Liver (tissue), 9 donors: ENCODE results near the gene RGCC. TPM values are rescaled to one million over a fixed set of nuclear protein-coding genes. Genes with fewer than 3 reads are reported as not detected.

Source experiments
- DNase-seq: peaks from one replicate; pipeline ENCODE4 v3.0.0-alpha.2; 2017; ENCODE audit warnings: low spot score
- H3K27ac ChIP-seq, 2 donors: one replicate each; pipeline ENCODE4 v1.7.0; 2013; ENCODE audit warnings: inconsistent platforms in 2 of 2, low read length in 2 of 2, control low read depth in 1 of 2, low read depth in 1 of 2, mild to moderate bottlenecking in 1 of 2
- H3K27me3 ChIP-seq, 4 donors: one replicate each; pipeline versions ENCODE4 v1.6.1 to v1.7.0; 2013; ENCODE audit warnings: low read length in 3 of 4, inconsistent platforms in 1 of 4, mild to moderate bottlenecking in 1 of 4, moderate library complexity in 1 of 4; ENCODE audit not compliant: control insufficient read depth in 4 of 4, insufficient read depth in 4 of 4
- H3K36me3 ChIP-seq, 4 donors: one replicate each; pipeline versions ENCODE4 v1.6.1 to v1.7.0; 2013; ENCODE audit warnings: low read length in 3 of 4, mild to moderate bottlenecking in 3 of 4, low read depth in 1 of 4, moderate library complexity in 1 of 4; ENCODE audit not compliant: control insufficient read depth in 4 of 4, insufficient read depth in 3 of 4
- H3K4me1 ChIP-seq, 4 donors: one replicate each; pipeline versions ENCODE4 v1.6.1 to v1.7.0; 2013; ENCODE audit warnings: low read length in 3 of 4, mild to moderate bottlenecking in 3 of 4, moderate library complexity in 1 of 4; ENCODE audit not compliant: control insufficient read depth in 4 of 4, insufficient read depth in 4 of 4
- H3K4me3 ChIP-seq, 3 donors: one replicate each; pipeline versions ENCODE4 v1.6.1 to v1.7.0; 2013; ENCODE audit warnings: low read length in 3 of 3, control low read depth in 1 of 3, low read depth in 1 of 3, mild to moderate bottlenecking in 1 of 3
- H3K9ac ChIP-seq, 2 donors: one replicate each; pipeline ENCODE4 v1.7.0; 2013; ENCODE audit warnings: low read length in 2 of 2, mild to moderate bottlenecking in 2 of 2, moderate library complexity in 2 of 2, control low read depth in 1 of 2, low read depth in 1 of 2
- H3K9me3 ChIP-seq, 4 donors: one replicate each; pipeline versions ENCODE4 v1.6.1 to v1.7.0; 2013; ENCODE audit warnings: low read length in 3 of 4; ENCODE audit not compliant: control insufficient read depth in 4 of 4
- FOXA1 ChIP-seq: IDR thresholded peaks from 2 replicates; pipeline ENCODE4 v1.6.1; 2016; ENCODE audit warnings: antibody characterized with exemption
- NR2F2 ChIP-seq: IDR thresholded peaks from 2 replicates; pipeline ENCODE4 v1.6.1; 2016; ENCODE audit warnings: antibody characterized with exemption
- RAD21 ChIP-seq, 2 donors: IDR thresholded peaks; 2 replicates each; pipeline ENCODE4 v1.6.1; 2016; ENCODE audit warnings: antibody characterized with exemption in 2 of 2, mild to moderate bottlenecking in 2 of 2
- SP1 ChIP-seq: IDR thresholded peaks from 2 replicates; pipeline ENCODE4 v1.6.1; 2018; ENCODE audit warnings: antibody characterized with exemption, mild to moderate bottlenecking
- YY1 ChIP-seq: IDR thresholded peaks from 2 replicates; pipeline ENCODE4 v1.6.1; 2016; ENCODE audit warnings: antibody characterized with exemption, mild to moderate bottlenecking
- WGBS: extraction: QIAGEN DNeasy Blood & Tissue Kit; methylation state at CpG from one replicate; pipeline ENCODE4 v1.1.7; 2013; 5-methylcytosine and 5-hydroxymethylcytosine counted together
- polyA plus RNA-seq, 2 donors: library from polyadenylated mRNA; stranded (reverse) in 1 of 2; unstranded in 1 of 2; fragments of 200-250 nt in 1 of 2; fragments of >200 nt in 1 of 2; fragmentation: Nextera tagmentation in 1 of 2; extraction: Ambion mirVana in 1 of 2; gene quantifications; one replicate each; pipeline versions ENCODE4 v1.2.1 to v1.2.3, GENCODE V29; 2013 to 2015
- total RNA-seq, 2 donors: library from RNA; depleted of rRNA; stranded (reverse); fragments of >200 nt; gene quantifications; one replicate each; pipeline ENCODE4 v1.2.3, GENCODE V29; 2014
- TF ChIP-seq, protein P1 (sequence below): IDR thresholded peaks from 2 replicates; pipeline ENCODE4 v1.6.1; 2016; ENCODE audit warnings: antibody characterized with exemption
- TF ChIP-seq, protein P2 (sequence below): IDR thresholded peaks from 2 replicates; pipeline ENCODE4 v1.6.1; 2016; ENCODE audit warnings: antibody characterized with exemption
- donor health status: healthy.
- donor health status: healthy.
- donor health status: healthy.
- donor health status: healthy.
- donor health status: healthy.

Gene RGCC
- total and polyA plus RNA-seq, 4 donors: 0.59 to 96.7 (median 1.3) TPM

DNA sequence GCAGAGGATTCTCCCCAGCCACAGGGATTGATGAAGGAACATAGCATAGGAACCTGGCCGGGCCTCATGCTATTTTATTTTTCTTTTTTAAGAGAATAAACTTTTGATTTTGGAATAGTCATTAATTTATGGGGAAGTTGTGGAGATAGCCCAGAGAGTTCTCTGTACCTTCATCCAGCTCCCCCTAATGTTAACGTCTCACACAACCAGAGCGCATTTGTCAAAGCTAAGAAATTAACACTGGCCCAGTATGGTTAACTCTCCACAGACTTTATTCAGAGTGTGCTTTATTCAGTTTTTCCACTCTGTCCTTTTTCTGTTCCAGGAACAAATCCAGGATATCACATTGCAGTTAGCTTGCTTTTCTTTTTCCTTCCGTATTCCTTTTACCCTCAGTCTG lies 59.4 kb downstream of the RGCC start:
- no peak for TF ChIP-seq SP1
- TF ChIP-seq YY1: no peak
- TF ChIP-seq, protein P1, sequence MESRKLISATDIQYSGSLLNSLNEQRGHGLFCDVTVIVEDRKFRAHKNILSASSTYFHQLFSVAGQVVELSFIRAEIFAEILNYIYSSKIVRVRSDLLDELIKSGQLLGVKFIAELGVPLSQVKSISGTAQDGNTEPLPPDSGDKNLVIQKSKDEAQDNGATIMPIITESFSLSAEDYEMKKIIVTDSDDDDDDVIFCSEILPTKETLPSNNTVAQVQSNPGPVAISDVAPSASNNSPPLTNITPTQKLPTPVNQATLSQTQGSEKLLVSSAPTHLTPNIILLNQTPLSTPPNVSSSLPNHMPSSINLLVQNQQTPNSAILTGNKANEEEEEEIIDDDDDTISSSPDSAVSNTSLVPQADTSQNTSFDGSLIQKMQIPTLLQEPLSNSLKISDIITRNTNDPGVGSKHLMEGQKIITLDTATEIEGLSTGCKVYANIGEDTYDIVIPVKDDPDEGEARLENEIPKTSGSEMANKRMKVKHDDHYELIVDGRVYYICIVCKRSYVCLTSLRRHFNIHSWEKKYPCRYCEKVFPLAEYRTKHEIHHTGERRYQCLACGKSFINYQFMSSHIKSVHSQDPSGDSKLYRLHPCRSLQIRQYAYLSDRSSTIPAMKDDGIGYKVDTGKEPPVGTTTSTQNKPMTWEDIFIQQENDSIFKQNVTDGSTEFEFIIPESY: no peak
- TF ChIP-seq, protein P2, sequence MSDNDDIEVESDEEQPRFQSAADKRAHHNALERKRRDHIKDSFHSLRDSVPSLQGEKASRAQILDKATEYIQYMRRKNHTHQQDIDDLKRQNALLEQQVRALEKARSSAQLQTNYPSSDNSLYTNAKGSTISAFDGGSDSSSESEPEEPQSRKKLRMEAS: no peak
- DNase-seq: no peak
- 93% methylated on average over 4 of the region's 4 CpGs for WGBS

DNA sequence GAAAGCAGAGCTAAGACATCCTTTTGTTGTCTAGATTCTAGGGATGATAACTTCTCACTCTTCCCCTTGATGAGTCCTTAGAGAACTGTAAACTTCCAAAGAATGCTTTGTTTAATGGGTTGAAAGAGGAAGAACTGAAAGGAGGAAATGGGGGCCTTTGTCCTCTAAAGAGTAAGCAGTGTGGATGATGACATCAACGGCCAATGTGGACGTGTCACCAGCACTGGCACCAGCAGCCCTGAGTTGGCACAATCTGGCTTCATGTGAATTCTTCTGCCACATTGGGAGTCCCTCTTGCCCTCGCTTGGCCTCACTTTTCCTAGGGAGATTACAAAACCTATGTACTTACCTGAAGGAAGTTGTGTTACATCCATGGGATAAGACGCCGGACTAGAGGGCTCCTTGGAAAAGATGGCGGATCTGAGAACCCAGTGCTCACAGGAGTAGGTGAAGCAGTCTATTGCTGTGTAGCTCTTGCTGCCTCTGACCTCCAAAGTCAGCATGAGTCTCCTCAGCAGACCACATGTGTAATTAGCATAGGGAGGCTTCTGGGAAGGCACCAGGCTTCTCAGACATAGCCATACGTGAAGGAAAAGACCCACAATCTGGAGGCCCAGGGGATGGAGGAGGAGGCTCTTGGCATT lies 62.8 kb downstream of the RGCC start:
- H3K9ac ChIP-seq: no peak overlapping the region
- no peak overlapping the region for H3K27ac ChIP-seq
- no peaks in the 10 kb centered on the region for H3K36me3 ChIP-seq
- TF ChIP-seq RAD21 (IDR thresholded peaks at IDR 0.05) (no peak), FOXA1 (no peak), NR2F2 (no peak)
- no peak for DNase-seq
- WGBS: 81% methylated on average over 7 of the region's 7 CpGs
- no peaks in the 10 kb centered on the region for H3K27me3 ChIP-seq
- H3K9me3 ChIP-seq: no peaks in the 10 kb centered on the region
- no peak overlapping the region for H3K4me3 ChIP-seq
- H3K4me1 ChIP-seq: no peaks in the 10 kb centered on the region

More for the DNA sequence above, 59.4 kb downstream of the RGCC start:
- Histone ChIP-seq H3K9me3 (peaks cover 0 to 4% (median 1%) of the 10 kb centered on the region in 4 donors), H3K9ac (no peak overlapping the region), H3K27me3 (no peaks in the 10 kb centered on the region), H3K27ac (no peak overlapping the region), H3K36me3 (no peaks in the 10 kb centered on the region), H3K4me3 (no peak overlapping the region), H3K4me1 (no peaks in the 10 kb centered on the region)

Other genes with a start within 250 kb of the RGCC start
- gene MTRF1, start 194.0 kb upstream of the RGCC start, total RNA-seq: 10 to 100 TPM; 10.7 to 11.0 TPM
- 1 to 10 TPM; 4.9 to 9.1 TPM for gene MTRF1, start 194.0 kb upstream of the RGCC start, polyA plus RNA-seq
- gene NAA16, start 146.3 kb upstream of the RGCC start, total RNA-seq: 10 to 100 TPM in 1 of 2 donors, 1 to 10 TPM in 1; 8.8 to 11.5 TPM
- 1 to 10 TPM; 2.6 to 9.6 TPM for gene NAA16, start 146.3 kb upstream of the RGCC start, polyA plus RNA-seq